WERI-Rb-1 (cell line): ENCODE measurements around the gene DGKB.

ENCODE experiments used
- DNase-seq: peaks from one replicate; pipeline ENCODE4 v3.0.0-alpha.2; 2020
- H3K27ac ChIP-seq: fragments of 250-450 bp; sonication (Bioruptor Pico); 2 replicates; pipeline ENCODE4 v1.5.1; 2020; ENCODE audit warnings: mild to moderate bottlenecking, moderate library complexity
- H3K27me3 ChIP-seq: fragments of 250-450 bp; sonication (Bioruptor Pico); 2 replicates; pipeline ENCODE4 v1.5.1; 2021; ENCODE audit warnings: mild to moderate bottlenecking, low read depth, moderate library complexity; ENCODE audit not compliant: insufficient read depth, severe bottlenecking
- H3K36me3 ChIP-seq: fragments of 250-450 bp; sonication (Bioruptor Pico); 2 replicates; pipeline ENCODE4 v1.5.1; 2020; ENCODE audit warnings: mild to moderate bottlenecking, moderate library complexity
- H3K4me3 ChIP-seq: 2 replicates; pipeline ENCODE4 v1.5.1; 2011; ENCODE audit warnings: low read depth, mild to moderate bottlenecking, control low read depth, low read length
- H3K9me3 ChIP-seq: fragments of 250-450 bp; sonication (Bioruptor Pico); 2 replicates; pipeline ENCODE4 v1.5.1; 2021; ENCODE audit warnings: mild to moderate bottlenecking, moderate library complexity; ENCODE audit not compliant: severe bottlenecking
- CTCF ChIP-seq: IDR thresholded peaks from 2 replicates; pipeline ENCODE4 v1.5.1; 2011; ENCODE audit warnings: low read depth, mild to moderate bottlenecking, control low read depth, inconsistent platforms, low read length

Gene DGKB

GRCh38 chr7:14096159-14096558 lies 806.4 kb downstream of the DGKB start:
- DNase-seq: no peak
- Histone ChIP-seq H3K27ac (no peak overlapping the region), H3K36me3 (no peaks in the 10 kb centered on the region)

DNA sequence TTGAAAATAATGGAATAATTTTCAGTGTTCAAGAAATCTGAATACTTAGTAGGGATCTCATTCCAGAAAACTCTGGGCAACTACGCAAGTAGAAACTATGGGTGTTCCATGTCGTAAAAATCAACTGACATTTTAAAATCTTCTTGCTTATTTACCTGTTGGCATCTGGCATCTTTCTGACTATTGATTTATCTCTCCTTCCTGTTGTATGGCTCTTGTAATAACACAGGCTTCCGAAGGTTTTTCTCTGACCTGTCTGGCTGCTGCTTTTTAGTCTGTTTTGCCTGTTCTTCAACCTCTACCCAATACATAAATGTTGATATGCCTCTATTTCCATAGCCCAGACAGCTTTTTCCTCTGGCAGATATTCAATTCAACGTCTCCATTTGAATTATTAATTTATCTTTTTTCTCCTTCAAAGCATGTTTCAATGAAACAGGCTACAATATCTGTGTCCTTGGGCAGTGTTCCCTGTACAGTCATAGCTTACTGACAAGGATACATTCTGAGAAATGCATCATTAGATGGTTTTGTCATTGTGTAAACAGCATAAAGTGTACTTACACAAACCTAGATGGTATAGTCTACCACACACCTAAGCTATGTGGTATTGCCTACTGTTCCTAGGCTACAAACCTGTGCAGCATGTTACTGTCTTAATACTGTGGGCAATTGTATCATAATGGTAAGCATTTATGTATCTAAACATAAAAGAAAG lies 807.2 kb downstream of the DGKB start:
- no peak for DNase-seq
- H3K36me3 ChIP-seq: no peaks in the 10 kb centered on the region
- no peaks in the 10 kb centered on the region for H3K27me3 ChIP-seq
- no peak overlapping the region for H3K4me3 ChIP-seq
- H3K9me3 ChIP-seq: no peaks in the 10 kb centered on the region
- H3K27ac ChIP-seq: no peak overlapping the region
- TF ChIP-seq CTCF: no peak

More at GRCh38 chr7:14096159-14096558, 806.4 kb downstream of the DGKB start:
- no peaks in the 10 kb centered on the region for H3K9me3 ChIP-seq
- no peak overlapping the region for H3K4me3 ChIP-seq
- TF ChIP-seq CTCF: no peak
- H3K27me3 ChIP-seq: no peaks in the 10 kb centered on the region
